NCI-H1105 treated with DMSO at 0.1 percent for 48 hours (cell line): Measurements from ENCODE around the gene SHB.

ENCODE experiments used
- DNase-seq: peaks from one replicate; lab custom pipeline; 2025; lab: John Stamatoyannopoulos, UW

Gene SHB

DNA sequence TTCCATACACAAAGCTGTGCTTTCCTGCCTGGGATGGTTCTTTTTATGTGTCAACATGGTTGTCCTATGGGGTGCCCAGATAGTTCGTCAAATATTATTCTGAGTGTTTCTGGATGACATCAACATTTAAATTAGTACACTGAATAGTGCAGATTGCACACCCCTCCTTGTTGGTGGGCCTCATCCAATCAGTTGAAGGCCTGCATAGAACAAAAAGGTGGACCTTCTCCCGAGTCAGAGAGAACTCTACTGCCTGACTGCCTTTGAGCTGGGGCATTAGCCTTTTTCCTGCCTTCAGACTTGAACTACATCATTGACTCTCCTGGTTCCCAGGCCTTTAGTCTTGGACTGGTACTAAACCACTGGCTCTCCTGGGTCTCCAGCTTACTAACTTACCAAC, 80.4 kb downstream of the SHB start:
- DNase-seq: no peak

DNA sequence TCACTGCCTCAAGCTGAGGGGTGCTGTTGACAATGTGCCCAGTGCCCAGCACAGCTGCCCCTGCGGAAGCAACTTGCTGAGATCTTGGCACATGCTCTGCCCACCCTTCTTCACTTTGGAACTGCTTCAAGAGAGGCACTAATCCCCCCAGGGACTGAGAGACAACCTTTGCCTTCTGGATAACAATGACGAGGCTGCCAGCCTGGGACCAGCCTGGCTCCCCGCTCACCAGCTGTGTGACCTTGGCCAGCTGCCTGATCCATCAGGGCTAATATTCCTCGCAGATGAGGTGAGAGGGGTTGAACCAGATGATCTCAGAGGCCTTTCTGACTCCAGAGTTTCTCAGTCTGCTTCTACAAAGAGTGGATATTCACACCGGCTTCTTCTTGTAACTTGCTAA, 81.0 kb downstream of the SHB start:
- peak; percentile 83 for DNase-seq

DNA sequence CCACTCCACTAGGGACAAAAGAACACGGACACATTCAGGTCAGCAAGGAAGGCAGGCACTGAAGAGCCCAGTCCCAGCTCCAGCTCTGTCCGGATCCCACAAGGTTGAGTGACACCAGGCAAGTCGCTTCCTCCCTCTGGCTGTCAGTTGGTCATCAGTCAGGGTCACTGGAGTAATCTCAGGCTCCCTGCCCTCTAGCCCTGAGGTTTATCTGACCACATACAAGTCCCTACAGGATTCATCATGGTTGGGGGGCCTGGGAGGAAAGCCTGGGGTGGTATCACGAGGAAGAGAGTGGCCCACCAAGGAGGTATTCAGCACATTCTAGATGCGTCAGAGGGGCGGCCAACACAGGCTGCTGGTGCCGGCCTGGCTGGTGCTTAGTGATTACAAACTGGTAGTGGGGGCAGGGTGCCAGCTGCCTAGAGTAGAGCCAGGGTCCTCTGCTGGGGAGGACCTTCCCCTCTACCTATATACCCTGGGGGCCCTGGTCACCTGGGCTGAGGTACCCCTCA, 81.5 kb downstream of the SHB start:
- peak; percentile 82 for DNase-seq

DNA sequence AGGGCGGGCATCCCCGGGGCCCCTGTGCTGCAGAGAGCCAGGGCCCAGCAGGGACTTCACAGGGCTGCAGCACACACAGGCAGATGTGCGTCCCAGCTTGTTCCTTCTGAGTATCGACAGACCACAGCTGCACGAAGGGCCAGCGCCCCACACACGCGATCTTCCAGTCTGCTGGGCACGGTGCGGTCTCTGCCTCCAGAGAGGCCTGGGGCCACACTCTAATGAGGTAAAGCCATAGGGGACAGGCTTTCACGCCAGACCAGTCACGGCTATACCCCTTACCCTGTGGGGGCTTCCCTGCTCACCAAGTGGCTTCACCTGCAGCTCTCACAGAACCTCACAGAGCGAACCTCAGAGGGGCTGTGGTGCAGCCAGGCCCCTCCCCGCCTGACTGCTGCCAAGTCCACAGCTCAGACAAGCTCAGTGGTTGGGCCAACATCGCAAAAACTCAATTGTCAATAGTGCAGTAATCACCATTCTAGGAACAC, 82.2 kb downstream of the SHB start:
- no peak for DNase-seq

DNA sequence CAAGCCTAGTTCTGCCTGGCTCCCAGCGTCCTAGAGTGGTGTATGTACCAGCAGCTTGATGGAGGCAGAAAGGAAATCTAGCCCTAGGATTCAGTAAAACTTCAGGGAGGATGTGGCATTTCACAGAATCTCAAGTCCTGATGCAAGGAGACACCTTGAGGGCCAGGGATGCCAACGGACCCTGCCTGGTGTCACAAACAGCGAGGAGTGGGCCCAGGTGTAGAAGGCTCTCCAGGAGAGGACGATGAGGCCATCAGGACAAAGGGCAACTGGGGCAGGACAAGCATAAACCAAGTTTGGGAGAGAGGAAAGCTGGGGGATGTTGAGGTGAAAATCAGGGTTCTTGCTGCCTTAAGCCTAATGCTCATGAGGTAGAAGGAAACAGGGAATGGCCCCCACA, 83.0 kb downstream of the SHB start:
- no peak for DNase-seq

DNA sequence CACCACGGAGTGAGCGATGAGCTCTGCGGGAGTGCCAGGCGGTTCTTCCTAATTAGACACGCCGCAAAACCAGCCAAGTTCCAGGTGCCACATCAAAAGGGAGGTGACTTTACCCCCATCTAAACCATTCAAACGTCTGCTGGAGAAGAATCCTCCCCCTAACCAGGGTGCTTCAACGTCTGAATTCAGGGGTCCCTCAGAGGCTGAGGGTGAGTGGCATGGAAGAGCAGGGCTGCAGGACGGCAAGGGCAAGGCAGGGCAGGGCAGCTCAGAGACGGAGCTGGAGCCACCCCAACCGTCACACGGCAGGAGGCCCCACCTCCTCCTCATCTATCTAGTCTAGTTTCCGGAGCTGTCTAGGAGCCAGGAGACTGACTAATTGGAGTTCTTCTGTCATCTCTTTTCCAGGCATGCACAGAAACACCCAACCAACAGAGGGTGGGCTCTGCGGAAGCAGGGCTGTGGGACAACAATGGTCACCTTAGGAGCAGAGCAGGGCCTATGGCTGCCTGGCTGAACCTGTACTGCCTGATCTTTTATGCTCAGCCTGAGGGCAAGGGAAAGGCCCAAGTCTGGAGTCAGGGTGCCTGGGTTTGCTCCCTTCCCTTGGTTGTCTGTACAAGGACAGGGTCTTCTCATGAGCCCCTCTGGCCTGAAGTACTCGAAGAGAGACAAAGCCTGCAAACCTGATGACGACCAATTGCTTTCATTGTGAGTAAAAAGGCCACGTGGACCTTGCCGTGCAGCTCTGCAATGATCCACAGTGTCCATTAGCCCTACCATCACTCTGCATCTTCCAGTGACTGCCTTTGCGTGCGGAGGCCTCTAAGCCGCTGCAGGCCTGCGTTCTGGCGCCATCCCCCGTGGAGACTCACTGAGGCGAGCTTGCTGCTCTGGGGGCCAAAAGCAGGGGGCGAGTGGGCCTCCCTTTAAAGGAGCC, 84.1 kb downstream of the SHB start:
- DNase-seq: peak; percentile 82

DNA sequence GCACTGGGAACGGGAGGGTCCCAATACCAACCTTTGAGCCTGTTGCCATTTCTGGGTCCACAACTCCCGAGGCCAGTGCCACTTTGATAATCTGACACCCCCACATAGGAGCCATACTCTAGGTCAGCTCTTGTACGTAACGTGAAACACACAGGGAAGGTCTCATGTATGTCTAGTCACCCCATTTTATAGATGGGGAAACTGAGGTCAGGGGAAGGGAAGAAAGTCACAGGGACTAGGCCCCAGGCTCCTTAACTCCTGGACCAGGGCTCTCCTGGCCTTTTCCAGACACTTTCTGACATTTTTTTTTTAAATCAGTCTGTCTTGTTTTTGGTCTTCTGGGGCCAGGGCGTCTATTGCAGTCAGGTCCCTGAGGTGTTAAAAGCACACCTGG, 84.8 kb downstream of the SHB start:
- DNase-seq: no peak

DNA sequence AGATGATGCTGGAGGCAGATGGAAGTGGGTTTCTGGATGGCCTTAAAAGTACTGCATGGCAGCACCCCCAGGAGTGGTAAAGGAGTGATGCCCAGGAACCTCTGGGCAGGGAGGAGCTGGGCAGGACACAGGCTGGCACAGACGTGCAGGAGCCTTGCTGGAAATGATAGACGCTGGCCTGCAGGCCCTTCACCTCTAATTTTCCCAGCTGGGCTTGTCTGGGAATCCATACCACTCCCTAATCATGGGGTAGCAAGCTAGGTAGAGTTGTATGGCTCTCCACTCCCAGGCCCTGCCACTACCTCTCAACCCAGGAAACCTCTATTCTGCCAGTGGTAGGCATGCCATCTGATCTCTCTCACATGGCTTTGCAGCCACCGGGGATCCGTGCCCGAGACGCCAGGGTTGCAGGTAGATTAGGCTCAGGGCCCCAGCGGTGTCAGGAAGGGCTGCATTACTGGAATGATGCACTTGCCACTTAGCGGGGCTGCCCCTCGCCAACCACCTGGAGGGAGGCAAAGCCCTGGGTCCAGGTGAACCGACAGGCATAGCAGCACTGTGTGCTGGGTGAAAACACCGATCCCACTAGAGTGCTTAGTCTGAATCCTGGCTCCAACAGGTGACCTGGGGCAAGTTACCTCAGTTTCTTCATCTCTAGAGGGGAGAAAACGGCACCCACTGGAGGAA, 85.5 kb downstream of the SHB start:
- DNase-seq: no peak

DNA sequence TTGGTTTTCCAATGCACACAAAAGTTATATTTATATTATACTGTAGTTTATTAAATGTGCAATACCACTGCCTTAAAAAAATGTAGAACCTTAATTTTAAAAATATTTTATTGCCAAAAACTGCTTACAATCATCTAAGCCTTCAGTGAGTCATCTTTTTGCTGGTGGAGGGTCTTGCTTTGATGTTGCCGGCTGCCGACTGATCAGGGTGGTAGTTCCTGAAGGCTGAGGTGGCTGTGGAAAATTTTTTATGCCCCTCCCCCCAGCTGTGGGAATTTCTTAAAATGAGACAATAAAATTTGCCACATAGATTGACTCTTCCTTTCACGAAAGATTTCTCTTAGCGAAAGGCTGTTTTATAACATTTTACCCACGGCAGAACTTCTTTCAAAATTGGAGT, 89.2 kb downstream of the SHB start:
- DNase-seq: no peak

DNA sequence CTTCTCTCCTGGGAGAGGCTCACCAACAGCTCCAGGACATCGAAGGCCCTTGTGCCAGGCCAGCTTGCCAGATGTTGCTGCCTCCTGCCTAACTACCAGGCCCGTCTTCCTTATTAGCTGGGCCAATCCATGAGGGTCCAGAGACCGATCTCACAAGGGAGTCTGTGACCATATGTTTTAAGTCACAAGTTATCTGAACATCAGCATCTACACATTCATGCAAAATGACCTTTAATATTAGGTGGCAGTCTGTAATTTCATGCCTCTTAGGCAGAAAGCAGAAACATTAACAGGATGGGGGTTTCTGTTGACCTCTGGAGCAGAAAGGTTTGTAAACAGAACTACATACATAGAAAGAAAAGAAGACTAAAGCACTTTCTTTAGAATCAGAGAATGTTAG, 90.0 kb downstream of the SHB start:
- no peak for DNase-seq

DNA sequence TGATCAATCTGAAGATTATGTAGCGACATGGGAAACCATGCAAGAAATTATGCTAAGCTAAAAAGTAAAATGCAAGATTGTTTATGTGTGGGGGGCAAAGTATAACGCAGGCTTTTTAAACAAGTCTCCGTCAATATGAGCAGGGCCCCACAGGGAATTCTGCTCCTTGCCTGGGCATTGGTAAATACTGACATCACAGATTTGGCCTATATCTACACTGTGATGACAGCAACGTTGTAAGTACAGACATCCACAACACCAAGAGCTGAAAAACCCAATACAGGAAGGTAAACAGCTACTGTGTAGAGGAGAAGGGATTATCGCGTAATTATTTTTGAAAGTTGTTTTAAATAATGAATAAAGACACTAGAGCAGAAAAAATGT, 90.6 kb downstream of the SHB start:
- no peak for DNase-seq

DNA sequence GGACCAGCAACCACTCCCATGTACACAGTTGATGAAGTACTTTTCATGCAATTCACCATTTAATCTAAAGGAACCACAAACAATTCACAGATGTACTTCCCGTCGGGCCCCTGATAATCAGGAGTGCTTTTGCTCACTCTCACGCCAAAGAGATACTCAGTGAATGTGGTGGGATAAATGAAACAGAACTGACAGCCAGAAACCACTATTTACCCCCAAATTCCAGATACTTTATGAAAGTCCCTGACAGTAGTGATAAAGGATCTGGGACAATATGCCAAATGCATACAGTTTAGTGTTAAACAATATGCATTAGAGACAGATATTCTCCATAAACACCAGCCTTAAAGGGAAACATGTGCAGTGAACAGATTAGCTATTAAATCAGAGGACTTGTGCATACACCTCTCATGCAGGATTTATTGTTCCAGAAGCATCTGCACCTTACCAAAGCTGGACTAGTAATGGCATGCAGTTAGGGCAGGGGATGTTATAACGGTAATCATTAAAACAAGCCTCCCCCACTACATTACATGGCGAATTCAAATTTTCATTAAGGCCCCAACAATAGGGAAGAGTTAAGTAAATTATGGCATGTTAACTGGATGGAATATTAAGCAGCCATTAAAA, 91.1 kb downstream of the SHB start:
- DNase-seq: no peak

DNA sequence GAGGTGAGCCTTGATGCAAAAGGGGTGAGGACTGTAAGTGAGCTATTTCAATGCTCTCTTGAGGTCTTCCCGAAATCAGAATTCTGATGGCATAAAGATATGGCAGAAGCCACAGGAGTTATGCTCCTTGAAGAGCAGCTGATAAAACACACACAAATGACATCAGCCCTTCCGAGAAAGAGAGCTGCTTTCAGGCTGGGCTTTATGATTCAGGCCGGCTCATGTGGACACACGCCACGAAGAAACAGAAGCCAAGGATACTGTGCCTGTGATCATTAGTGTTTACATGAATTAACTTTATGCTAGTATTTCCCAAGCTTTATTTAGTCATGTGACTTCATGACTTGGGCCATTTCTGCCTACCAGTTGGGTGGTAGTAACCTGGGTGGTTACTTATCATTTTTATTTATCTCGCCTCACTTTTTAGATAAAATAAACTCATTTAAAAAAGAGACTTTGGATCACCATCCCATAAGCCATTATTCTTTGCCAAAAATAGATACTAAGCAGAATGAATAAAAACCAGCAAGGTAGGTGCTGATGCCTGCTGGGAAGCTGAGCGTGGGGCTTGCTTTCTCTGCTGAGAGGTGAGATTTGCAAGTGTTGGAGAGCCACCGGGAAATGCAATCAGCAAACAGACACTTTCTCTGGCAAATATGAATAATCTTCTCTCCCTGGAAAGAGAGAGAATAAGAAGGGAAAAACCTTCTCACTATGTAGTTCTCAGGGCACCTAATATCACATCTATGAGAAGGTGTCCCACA, 92.1 kb downstream of the SHB start:
- no peak for DNase-seq

DNA sequence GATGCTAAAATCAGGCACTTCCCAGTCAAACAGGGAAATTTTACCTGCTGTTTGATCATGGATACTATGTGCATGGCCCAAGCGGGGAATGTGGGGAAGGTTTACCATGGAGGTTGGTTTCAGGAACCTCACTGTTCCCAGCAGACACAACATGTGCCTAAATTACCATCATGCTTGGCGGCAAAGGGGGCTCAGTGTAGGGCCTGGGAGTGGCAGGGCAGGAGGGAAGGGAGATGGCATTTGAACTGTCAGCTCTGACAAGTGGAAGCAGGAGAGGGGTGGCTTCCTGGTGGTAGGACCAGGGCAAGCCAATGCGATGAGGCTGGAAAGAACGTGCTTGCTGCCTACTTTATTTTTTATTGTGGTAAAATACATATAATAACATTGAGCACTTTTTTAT, 93.4 kb downstream of the SHB start:
- no peak for DNase-seq

DNA sequence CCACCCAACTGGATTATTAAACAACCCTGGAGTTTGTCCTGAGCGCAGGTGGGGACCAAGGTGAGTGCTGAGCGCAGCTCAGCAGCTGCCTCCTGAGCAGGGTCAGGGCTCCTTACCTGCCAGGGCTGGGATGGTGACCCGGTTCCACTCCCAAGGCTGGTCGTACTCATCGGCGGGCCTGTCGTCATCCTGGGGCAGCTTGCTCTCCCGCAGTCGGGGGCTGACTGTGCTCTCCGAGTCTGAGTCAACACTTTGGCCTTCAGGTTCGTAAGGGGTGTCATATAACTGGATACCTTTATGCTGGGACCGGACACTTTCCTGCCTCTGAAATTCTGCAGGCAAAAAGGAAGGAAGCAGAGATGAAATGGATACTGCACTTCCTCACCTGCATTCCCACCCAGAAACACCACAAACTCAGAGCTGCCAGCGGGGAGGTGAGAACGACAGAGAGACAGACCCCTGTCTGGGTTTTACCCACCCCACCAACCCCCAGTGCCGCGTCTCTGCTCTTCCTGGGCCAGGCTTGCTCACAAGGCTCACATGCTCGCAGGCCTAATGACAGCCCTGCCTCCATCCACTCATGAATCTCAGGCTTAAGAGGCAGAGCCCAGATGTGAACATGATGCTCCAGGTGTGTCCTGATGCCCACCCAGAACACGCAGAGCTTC, 94.4 kb downstream of the SHB start:
- no peak for DNase-seq

DNA sequence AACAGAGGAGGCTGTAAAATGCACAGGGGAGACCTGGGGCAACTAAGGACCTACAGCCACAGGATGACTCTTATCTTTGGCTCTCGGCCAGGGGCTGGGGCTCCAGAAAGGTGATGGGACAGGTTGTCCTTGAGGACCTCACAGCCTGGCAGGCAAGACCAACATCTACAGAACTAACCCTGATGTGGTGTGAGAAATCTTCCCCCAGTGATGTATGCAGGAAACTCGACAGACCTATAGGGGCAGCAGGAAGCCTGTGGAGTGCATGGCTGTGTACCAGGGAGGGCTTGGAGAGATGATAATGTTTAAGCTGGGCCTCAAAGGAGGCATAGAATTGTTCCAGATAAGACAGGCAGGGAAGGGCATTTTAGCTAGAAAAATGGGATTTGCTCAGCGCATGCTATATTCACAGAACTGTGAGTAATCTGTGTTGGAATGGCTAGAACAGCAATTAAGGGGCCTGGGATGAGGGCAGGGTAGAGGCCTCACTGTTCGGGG, 96.6 kb downstream of the SHB start:
- no peak for DNase-seq

DNA sequence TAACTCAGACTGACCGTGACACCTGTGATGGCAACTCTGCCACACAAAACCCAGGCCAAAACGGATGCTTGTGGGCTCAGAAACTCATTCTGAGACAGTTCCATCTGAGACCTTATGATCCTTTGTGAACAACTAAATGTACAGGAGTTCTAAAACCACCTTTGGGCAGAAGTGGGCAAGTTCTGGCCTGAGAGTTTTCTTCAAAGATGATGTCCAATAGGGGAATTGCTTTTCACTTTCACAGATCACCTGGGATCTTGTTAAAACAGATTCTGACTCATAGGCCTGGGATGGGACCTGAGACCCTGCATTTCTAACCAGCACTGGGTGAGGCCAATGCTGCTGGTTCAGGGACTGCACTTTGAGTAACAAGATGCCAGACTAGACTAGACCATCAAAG, 97.3 kb downstream of the SHB start:
- DNase-seq: no peak

DNA sequence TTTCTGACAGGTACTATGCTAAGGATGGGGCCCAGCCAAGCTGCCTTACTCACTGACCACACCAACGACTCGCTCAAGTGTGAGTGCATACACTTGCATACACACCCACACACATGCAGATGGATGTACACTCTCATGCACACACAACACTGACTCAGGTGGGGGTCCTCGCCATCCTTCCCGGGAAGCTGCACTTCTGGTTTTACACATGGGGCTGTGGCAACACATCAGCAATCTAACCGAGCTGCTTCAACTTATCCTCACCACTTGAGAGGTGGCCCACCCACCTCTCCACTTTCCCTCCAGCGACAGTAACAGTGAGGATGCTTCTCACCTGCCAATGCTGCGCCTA, 97.9 kb downstream of the SHB start:
- no peak for DNase-seq

DNA sequence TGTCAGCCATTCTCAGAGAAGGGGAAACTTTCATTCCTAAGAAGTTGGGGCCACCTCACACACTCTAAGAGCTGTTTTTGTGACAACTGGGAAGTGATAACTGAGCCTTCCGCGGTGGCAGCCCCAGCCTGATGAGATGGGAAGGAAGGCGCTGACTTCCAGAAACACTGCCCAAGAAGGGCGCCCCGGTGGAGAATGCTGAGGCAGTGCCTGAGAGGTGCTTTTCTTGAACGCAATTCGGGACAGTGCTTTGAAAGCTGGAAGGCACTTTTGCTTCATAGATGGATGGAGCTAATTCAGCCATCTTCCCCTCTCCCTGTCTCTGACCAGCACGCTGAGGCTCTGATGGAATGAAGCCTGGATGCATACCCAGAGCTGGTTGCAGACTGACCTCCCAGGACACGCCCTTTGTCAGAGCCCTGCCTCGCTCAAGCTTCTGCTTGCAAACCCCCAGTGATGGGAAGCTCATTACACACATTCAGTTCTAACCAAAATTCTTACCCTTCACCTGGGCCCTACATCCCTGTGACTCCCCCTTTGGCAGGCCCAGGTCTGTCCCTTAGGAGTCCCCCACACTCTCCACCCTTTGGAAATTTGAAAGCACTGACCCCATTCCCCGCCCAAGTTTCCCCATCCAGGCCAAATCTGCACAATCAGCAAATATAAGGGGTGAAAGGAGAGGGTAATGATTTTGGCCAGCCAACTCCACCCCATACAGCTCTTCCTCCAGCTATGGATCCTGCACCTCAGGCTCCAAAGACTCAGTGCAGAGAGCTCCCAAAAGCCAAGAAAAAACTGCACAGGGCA, 98.5 kb downstream of the SHB start:
- no peak for DNase-seq

DNA sequence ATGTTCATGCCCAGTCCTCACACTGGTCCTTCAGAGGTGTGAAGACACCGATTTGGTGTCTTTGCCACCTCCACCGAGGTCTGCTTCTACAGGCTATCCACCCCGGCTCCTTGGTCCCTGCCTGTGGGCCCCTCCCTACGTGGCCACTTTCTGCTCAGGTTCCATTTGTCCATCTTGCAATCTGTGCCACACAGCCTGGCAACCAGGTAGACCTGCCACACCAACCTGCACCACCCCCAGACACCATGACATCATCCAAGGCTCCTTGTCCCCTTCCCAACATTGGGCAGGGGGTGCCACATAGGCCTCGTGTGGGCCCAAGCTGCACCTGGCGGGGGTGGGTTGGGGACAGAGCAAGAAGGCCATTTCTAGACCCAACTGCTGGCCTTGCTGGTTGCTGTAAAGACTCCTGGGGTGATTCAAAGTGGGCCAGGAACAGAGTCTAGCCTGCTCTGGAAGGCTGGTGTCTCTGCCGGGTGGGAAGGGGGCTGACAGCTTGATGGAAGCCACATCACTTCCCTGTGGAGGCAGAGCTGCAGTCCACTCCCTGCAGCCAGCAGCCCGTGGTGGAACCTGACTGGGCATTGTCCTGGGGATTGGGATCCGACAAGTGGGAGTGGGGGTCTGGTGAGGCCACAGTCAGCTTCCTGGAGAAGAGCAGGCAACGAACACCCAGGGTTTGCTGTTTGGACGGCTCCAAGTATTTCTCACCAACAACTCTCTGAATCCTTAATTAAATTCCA, 99.3 kb downstream of the SHB start:
- DNase-seq: no peak
